K562 (cell line): ENCODE results near the gene IGSF9. TPM values are rescaled to one million over a fixed set of nuclear protein-coding genes. Genes with fewer than 3 reads are reported as not detected.

Experiments used
- ADNP ChIP-seq: fragments of 200-800 bp; sonication (Bioruptor generic); IDR thresholded peaks from 2 replicates; pipeline ENCODE4 v1.6.1; 2016; ENCODE audit warnings: missing genetic modification characterization, missing compliant biosample characterization
- CCNT2 ChIP-seq: IDR thresholded peaks from 2 replicates; pipeline ENCODE4 v1.6.1; 2011; ENCODE audit warnings: borderline replicate concordance, low read depth, mild to moderate bottlenecking, moderate library complexity, mixed read lengths, low read length; ENCODE audit not compliant: insufficient read length; ENCODE audit errors: extremely low read depth
- CHD2 ChIP-seq: IDR thresholded peaks from 2 replicates; pipeline ENCODE4 v1.6.1; 2011; ENCODE audit warnings: low read depth, low read length
- GATA2 ChIP-seq: sonication (generic); formaldehyde crosslinking; IDR thresholded peaks from 2 replicates; pipeline ENCODE4 v1.4.0; 2020; ENCODE audit warnings: mild to moderate bottlenecking, missing genetic modification reagents
- HDAC6 ChIP-seq: IDR thresholded peaks from 2 replicates; pipeline ENCODE4 v1.6.1; 2012; ENCODE audit warnings: low read depth, mild to moderate bottlenecking, control low read depth, inconsistent platforms, low read length, moderate library complexity
- PTRF ChIP-seq: fragments of 450-650 bp; IDR thresholded peaks from 2 replicates; pipeline ENCODE4 v1.6.1; 2016; ENCODE audit warnings: mild to moderate bottlenecking, missing genetic modification characterization, missing compliant biosample characterization
- STAT5A ChIP-seq: IDR thresholded peaks from 2 replicates; pipeline ENCODE4 v1.6.1; 2012; ENCODE audit warnings: low read length, inconsistent platforms, borderline replicate concordance
- TAL1 ChIP-seq: fragments of 450-650 bp; IDR thresholded peaks from 2 replicates; pipeline ENCODE4 v1.6.1; 2016; ENCODE audit warnings: mild to moderate bottlenecking
- TSHZ1 ChIP-seq: fragments of 250-450 bp; sonication (Bioruptor Pico); IDR thresholded peaks from 2 replicates; pipeline ENCODE4 v1.4.0; 2020; ENCODE audit warnings: mild to moderate bottlenecking, moderate library complexity
- ZBTB9 ChIP-seq: fragments of 450-650 bp; formaldehyde crosslinking; IDR thresholded peaks from 2 replicates; pipeline ENCODE4 v1.4.0; 2020; ENCODE audit warnings: mild to moderate bottlenecking, moderate library complexity
- ZNF197 ChIP-seq: fragments of 200-800 bp; sonication (Bioruptor generic); IDR thresholded peaks from 2 replicates; pipeline ENCODE4 v1.6.1; 2016; ENCODE audit warnings: low read depth, missing genetic modification characterization, missing compliant biosample characterization
- ZNF583 ChIP-seq: fragments of 250-450 bp; sonication (Bioruptor Pico); IDR thresholded peaks from 2 replicates; pipeline ENCODE4 v1.4.0; 2020
- ZNF589 ChIP-seq: fragments of 200-800 bp; sonication (Bioruptor generic); IDR thresholded peaks from 2 replicates; pipeline ENCODE4 v1.6.1; 2016; ENCODE audit warnings: low read depth, missing genetic modification characterization, missing compliant biosample characterization
- polyA plus RNA-seq, 8 experiments: library from polyadenylated mRNA; depleted of rRNA in 4 of 8; stranded (reverse) in 5 of 8; unstranded in 3 of 8; fragments of >200 nt; fragmentation: Nextera tagmentation in 2 of 8; fragmentation: Illumina TruSeq in 1 of 8; extraction: Ambion mirVana in 2 of 8; extraction: Trizol in 1 of 8; gene quantifications; 2 replicates each; pipeline versions ENCODE4 v1.2.1 to v1.2.3, GENCODE V29; 2011 to 2014; ENCODE audit warnings: inconsistent platforms in 1 of 8, missing spikeins in 1 of 8
- total RNA-seq, 7 experiments: library from RNA; depleted of rRNA in 6 of 7; stranded (reverse); fragments of >200 nt in 6 of 7; fragmentation: Illumina TruSeq in 2 of 7; extraction: Trizol in 2 of 7; gene quantifications; 2 replicates each; pipeline versions ENCODE4 v1.2.1 to v1.2.3, GENCODE V29; 2011 to 2021; ENCODE audit warnings: low replicate concordance in 1 of 7
- TF ChIP-seq, protein P1 (sequence below), 3 experiments: fragments of 200-800 bp in 1 of 3; fragments of 250-450 bp in 1 of 3; fragments of 450-650 bp in 1 of 3; sonication (Bioruptor Pico) in 1 of 3; sonication (Bioruptor generic) in 1 of 3; formaldehyde crosslinking in 1 of 3; IDR thresholded peaks; 2 replicates each; pipeline versions ENCODE4 v1.6.1 to v1.8.0; 2016 to 2022; ENCODE audit warnings: mild to moderate bottlenecking in 2 of 3, missing genetic modification characterization in 2 of 3, missing compliant biosample characterization in 1 of 3, moderate library complexity in 1 of 3
- TF ChIP-seq, protein P2 (sequence below): fragments of 200-800 bp; sonication (Bioruptor generic); IDR thresholded peaks from 2 replicates; pipeline ENCODE4 v1.6.1; 2017; ENCODE audit warnings: missing genetic modification characterization, missing compliant biosample characterization

Gene IGSF9
- total and polyA plus RNA-seq, 9 of the 15 experiments (the other 6 are each of a cell fraction or from before 2014, with no cell fraction given), result 0.03 to 0.29 (median 0.07) TPM; not detected in 1

DNA sequence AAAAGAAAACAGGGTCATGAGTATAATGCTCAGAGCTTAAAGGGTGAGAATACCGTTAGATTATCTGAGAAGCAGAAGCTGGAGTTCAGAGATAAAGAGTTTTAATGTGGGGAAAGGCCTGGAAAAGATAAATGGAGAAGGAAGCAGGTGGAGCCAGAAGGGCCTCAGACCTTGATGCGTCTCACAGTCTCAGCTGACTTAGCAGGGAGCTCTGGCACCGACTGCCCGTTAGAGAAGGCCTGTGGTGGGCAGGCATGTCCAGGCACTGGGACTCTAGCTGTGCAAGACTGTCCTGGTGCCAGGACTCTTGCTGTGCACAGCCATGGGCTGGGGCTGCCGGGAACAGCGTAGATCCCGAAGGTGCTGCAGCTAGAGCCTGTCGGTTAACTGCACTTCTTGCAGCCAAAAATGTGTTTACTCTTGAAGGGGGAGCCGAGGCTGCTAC lies 12.4 kb upstream of the IGSF9 start (continued):
- TF ChIP-seq, protein P1, sequence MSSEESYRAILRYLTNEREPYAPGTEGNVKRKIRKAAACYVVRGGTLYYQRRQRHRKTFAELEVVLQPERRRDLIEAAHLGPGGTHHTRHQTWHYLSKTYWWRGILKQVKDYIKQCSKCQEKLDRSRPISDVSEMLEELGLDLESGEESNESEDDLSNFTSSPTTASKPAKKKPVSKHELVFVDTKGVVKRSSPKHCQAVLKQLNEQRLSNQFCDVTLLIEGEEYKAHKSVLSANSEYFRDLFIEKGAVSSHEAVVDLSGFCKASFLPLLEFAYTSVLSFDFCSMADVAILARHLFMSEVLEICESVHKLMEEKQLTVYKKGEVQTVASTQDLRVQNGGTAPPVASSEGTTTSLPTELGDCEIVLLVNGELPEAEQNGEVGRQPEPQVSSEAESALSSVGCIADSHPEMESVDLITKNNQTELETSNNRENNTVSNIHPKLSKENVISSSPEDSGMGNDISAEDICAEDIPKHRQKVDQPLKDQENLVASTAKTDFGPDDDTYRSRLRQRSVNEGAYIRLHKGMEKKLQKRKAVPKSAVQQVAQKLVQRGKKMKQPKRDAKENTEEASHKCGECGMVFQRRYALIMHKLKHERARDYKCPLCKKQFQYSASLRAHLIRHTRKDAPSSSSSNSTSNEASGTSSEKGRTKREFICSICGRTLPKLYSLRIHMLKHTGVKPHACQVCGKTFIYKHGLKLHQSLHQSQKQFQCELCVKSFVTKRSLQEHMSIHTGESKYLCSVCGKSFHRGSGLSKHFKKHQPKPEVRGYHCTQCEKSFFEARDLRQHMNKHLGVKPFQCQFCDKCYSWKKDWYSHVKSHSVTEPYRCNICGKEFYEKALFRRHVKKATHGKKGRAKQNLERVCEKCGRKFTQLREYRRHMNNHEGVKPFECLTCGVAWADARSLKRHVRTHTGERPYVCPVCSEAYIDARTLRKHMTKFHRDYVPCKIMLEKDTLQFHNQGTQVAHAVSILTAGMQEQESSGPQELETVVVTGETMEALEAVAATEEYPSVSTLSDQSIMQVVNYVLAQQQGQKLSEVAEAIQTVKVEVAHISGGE (CRISPR knock-in tag; IDR thresholded peaks at IDR 0.05), result peak in 1 of 3 experiments; percentile 31; a peak in 1 of 6 replicates
- 0 out of 2 replicates have a peak, but pooled peaks have one; percentile 38 for TF ChIP-seq ZNF589 (CRISPR knock-in tag)
- TF ChIP-seq ZBTB9 (CRISPR knock-in tag), result peak; percentile 53; the same call in 1 of the 2 replicates
- no peak for TF ChIP-seq ADNP (tag)
- peak; percentile 41; the same call in 1 of the 2 replicates for TF ChIP-seq STAT5A
- TF ChIP-seq PTRF (tag), result no peak
- no peak for TF ChIP-seq CHD2
- TF ChIP-seq ZNF583, result 0 out of 2 replicates have a peak, but pooled peaks have one; percentile 46
- TF ChIP-seq TSHZ1 (CRISPR knock-in tag), result no peak
- no peak for TF ChIP-seq CCNT2
- TF ChIP-seq, protein P2, sequence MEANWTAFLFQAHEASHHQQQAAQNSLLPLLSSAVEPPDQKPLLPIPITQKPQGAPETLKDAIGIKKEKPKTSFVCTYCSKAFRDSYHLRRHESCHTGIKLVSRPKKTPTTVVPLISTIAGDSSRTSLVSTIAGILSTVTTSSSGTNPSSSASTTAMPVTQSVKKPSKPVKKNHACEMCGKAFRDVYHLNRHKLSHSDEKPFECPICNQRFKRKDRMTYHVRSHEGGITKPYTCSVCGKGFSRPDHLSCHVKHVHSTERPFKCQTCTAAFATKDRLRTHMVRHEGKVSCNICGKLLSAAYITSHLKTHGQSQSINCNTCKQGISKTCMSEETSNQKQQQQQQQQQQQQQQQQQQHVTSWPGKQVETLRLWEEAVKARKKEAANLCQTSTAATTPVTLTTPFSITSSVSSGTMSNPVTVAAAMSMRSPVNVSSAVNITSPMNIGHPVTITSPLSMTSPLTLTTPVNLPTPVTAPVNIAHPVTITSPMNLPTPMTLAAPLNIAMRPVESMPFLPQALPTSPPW, result peak; percentile 23; the same call in 1 of the 2 replicates
- no peak for TF ChIP-seq HDAC6
- TF ChIP-seq GATA2 (CRISPR knock-in tag), result peak; percentile 63
- TF ChIP-seq TAL1, result peak; percentile 90
- TF ChIP-seq ZNF197, result peak; percentile 61; the same call in 1 of the 2 replicates
